ENCODE results near the gene TTC39B.

DNA sequence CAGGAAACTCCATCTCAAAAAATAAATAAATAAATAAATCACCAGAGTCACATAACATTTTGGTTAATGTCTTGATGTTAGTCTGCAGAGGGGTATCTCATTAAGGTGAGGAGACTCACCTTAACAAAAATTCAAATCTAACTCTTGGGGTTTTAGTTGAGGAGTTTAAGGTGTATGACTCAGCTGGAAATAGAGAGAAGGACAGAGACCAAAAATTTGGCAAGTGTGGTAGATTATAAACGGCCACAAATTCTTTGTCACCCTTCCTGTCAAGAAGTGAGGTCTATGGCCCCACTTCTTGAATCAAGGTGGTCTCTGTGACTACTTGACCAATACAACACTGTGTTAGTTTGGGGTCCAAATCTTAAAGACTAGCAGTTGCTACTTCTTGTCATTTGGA, 60.8 kb downstream of the TTC39B start:
- TF ChIP-seq HDAC2 (IDR thresholded peaks at IDR 0.05; ENCODE audit: borderline replicate concordance in 1 of 2, low read depth in 2 of 2, low read length in 2 of 2) = no peak
- no peak for TF ChIP-seq EZH2 (IDR thresholded peaks at IDR 0.05; ENCODE audit: low read depth, low read length, severe bottlenecking)
- no peak for TF ChIP-seq EP300 (IDR thresholded peaks at IDR 0.05; ENCODE audit: borderline replicate concordance in 1 of 2, low read depth in 2 of 2, low read length in 2 of 2)
- no peak for TF ChIP-seq POLR2AphosphoS5 (IDR thresholded peaks at IDR 0.05; ENCODE audit: low read depth, low read length)
- TF ChIP-seq, protein P1, sequence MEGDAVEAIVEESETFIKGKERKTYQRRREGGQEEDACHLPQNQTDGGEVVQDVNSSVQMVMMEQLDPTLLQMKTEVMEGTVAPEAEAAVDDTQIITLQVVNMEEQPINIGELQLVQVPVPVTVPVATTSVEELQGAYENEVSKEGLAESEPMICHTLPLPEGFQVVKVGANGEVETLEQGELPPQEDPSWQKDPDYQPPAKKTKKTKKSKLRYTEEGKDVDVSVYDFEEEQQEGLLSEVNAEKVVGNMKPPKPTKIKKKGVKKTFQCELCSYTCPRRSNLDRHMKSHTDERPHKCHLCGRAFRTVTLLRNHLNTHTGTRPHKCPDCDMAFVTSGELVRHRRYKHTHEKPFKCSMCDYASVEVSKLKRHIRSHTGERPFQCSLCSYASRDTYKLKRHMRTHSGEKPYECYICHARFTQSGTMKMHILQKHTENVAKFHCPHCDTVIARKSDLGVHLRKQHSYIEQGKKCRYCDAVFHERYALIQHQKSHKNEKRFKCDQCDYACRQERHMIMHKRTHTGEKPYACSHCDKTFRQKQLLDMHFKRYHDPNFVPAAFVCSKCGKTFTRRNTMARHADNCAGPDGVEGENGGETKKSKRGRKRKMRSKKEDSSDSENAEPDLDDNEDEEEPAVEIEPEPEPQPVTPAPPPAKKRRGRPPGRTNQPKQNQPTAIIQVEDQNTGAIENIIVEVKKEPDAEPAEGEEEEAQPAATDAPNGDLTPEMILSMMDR (IDR thresholded peaks at IDR 0.05; ENCODE audit: control extremely low read depth in 1 of 3, insufficient read depth in 1 of 3, low read depth in 1 of 3, low read length in 3 of 3) = no peak
- TF ChIP-seq RFX5 (IDR thresholded peaks at IDR 0.05; ENCODE audit: borderline replicate concordance, low read depth, low read length) = no peak
- no peak for TF ChIP-seq SP1 (IDR thresholded peaks at IDR 0.05; ENCODE audit: low read depth, low read length)

Measured in H1 (cell line).